Suprapubic skin (tissue), 3 donors: ENCODE results near the gene PAPSS2.

ENCODE experiments used
- POLR2AphosphoS5 ChIP-seq, 3 donors: sonication (generic); formaldehyde crosslinking; IDR thresholded peaks; one replicate each; pipeline ENCODE4 v1.6.1; 2017; ENCODE audit warnings: antibody characterized with exemption in 3 of 3
- TF ChIP-seq, protein P1 (sequence below), 2 donors: fragments of 200-600 bp in 1 of 2; fragments of 450-650 bp in 1 of 2; sonication (generic) in 1 of 2; IDR thresholded peaks; one replicate each; pipeline ENCODE4 v1.5.1; 2016 to 2019; ENCODE audit warnings: antibody characterized with exemption in 2 of 2, mild to moderate bottlenecking in 1 of 2, moderate library complexity in 1 of 2

DNA sequence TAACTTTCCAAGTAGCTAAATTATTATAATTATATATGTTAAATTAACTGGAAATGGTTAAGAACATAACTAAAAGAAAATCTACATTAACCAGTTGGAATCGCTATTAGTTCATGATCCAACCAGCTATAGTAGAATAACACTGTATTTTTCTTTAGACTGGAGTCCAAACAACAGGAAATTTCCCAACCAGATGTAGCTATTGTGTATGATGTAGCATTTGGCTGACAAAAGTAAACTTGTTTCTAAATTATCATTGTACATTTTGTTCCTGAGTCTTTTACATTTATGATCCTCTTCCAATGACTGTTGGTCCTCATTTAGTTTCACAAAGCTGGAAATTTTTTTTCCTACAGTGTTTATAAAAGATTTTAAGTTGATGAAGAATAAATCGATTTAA lies 62.1 kb downstream of the PAPSS2 start:
- TF ChIP-seq, protein P1, sequence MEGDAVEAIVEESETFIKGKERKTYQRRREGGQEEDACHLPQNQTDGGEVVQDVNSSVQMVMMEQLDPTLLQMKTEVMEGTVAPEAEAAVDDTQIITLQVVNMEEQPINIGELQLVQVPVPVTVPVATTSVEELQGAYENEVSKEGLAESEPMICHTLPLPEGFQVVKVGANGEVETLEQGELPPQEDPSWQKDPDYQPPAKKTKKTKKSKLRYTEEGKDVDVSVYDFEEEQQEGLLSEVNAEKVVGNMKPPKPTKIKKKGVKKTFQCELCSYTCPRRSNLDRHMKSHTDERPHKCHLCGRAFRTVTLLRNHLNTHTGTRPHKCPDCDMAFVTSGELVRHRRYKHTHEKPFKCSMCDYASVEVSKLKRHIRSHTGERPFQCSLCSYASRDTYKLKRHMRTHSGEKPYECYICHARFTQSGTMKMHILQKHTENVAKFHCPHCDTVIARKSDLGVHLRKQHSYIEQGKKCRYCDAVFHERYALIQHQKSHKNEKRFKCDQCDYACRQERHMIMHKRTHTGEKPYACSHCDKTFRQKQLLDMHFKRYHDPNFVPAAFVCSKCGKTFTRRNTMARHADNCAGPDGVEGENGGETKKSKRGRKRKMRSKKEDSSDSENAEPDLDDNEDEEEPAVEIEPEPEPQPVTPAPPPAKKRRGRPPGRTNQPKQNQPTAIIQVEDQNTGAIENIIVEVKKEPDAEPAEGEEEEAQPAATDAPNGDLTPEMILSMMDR (IDR thresholded peaks at IDR 0.05): no peak
- no peak for TF ChIP-seq POLR2AphosphoS5 (IDR thresholded peaks at IDR 0.05)
